CD4-positive, alpha-beta T cell (primary cell): ENCODE data around the gene TLL1. TPM values are rescaled to one million over a fixed set of nuclear protein-coding genes. Genes with fewer than 3 reads are reported as not detected.

ENCODE experiments used
- ATAC-seq: fragments of 200-7000 bp; cut with Tn5 transposase; one replicate; pipeline ENCODE4 v1.10.0; 2022; ENCODE audit warnings: mild to moderate bottlenecking; ENCODE audit not compliant: poor library complexity
- CTCF ChIA-PET: fragments of 350-600 bp; sonication (Branson Sonifier 250); formaldehyde crosslinking; loops from one replicate; lab custom pipeline; 2021; ENCODE audit warnings: antibody characterized with exemption, inconsistent platforms; lab: Charles Lee
- POLR2A ChIA-PET: fragments of 350-600 bp; sonication (Branson Sonifier 250); formaldehyde crosslinking; loops from one replicate; lab custom pipeline; 2021; ENCODE audit warnings: antibody characterized with exemption, inconsistent platforms; lab: Charles Lee
- DNase-seq, 14 experiments: peaks; one replicate each; pipeline ENCODE4 v3.0.0-alpha.2; 2013 to 2020; ENCODE audit warnings: mixed read lengths in 2 of 14
- H3K27ac ChIP-seq, 2 donors: one replicate each; pipeline versions ENCODE4 v1.5.1 to v1.7.0; 2013; ENCODE audit warnings: low read length in 2 of 2, low read depth in 1 of 2, mild to moderate bottlenecking in 1 of 2
- H3K27me3 ChIP-seq, 2 experiments: 1 replicate in 1 of 2; 2 replicates in 1 of 2; pipeline versions ENCODE4 v1.6.1 to v1.7.0; 2013; ENCODE audit warnings: low read length in 2 of 2, control low read depth in 1 of 2, mild to moderate bottlenecking in 1 of 2, moderate library complexity in 1 of 2; ENCODE audit not compliant: insufficient read depth in 2 of 2, control insufficient read depth in 1 of 2
- H3K36me3 ChIP-seq: one replicate; pipeline ENCODE4 v1.6.1; 2013; ENCODE audit warnings: low read length, control low read depth; ENCODE audit not compliant: insufficient read depth
- H3K4me1 ChIP-seq: one replicate; pipeline ENCODE4 v1.6.1; 2013; ENCODE audit warnings: low read length, control low read depth; ENCODE audit not compliant: insufficient read depth
- H3K4me3 ChIP-seq: one replicate; pipeline ENCODE4 v1.5.1; 2013; ENCODE audit warnings: mild to moderate bottlenecking, low read length, moderate library complexity
- H3K9me3 ChIP-seq, 2 experiments: 1 replicate in 1 of 2; 2 replicates in 1 of 2; pipeline versions ENCODE4 v1.6.1 to v1.7.0; 2013; ENCODE audit warnings: low read length in 2 of 2, mild to moderate bottlenecking in 2 of 2, control low read depth in 1 of 2, moderate library complexity in 1 of 2; ENCODE audit not compliant: control insufficient read depth in 1 of 2, insufficient read depth in 1 of 2
- H3K27ac Mint-ChIP-seq: one replicate; pipeline ENCODE4 v1.8.0; 2020; ENCODE audit warnings: mixed read lengths
- H3K27me3 Mint-ChIP-seq: one replicate; pipeline ENCODE4 v1.8.0; 2021; ENCODE audit warnings: mixed read lengths
- H3K36me3 Mint-ChIP-seq: one replicate; pipeline ENCODE4 v1.8.0; 2021; ENCODE audit warnings: low read depth, mixed read lengths
- H3K4me1 Mint-ChIP-seq: one replicate; pipeline ENCODE4 v1.8.0; 2021; ENCODE audit warnings: low read depth, mixed read lengths
- H3K4me3 Mint-ChIP-seq: one replicate; pipeline ENCODE4 v1.8.0; 2020; ENCODE audit warnings: mild to moderate bottlenecking, mixed read lengths
- H3K9me3 Mint-ChIP-seq: one replicate; pipeline ENCODE4 v1.8.0; 2020; ENCODE audit warnings: mixed read lengths
- intact Hi-C, 2 experiments: fragments of 100-400 bp; cut with DNase I in 1 of 2; cut with micrococcal nuclease in 1 of 2; formaldehyde crosslinking; loops; one replicate each; pipeline versions ENCODE4 v1.15.1 to v1.9.0; 2023 to 2025; cut with DNase I, micrococcal nuclease
- total RNA-seq, 174 experiments: library from RNA in 2 of 174; stranded (reverse) in 2 of 174; gene quantifications; one replicate each; pipeline ENCODE4 v1.2.3 and lab custom pipeline; 2021 to 2026
- TF ChIP-seq, protein P1 (sequence below): fragments of 200-600 bp; IDR thresholded peaks from one replicate; pipeline ENCODE4 v1.8.0; 2022; ENCODE audit warnings: antibody characterized with exemption, mild to moderate bottlenecking

TLL1 gene
- total RNA-seq, 2 experiments from 2014 or later: not detected

DNA sequence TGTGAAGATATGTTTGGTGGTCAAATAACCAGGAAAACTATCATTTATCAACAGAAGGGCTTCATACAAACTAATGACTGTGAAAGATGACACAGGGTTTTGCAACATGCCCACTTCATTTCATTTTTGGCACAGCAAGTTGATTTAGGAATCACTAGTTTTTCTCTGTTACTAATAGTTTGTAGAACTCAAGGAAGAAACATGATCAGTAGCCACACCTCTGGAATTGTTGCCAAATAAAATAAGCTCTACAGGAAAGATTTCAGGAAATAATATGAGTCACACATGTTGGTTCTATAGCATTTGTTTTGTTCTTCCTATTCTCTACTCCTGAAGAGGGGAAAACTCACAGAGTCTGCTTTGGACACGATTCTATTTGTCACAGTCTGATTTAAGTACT is 255.4 kb downstream of the TLL1 start:
- no peak overlapping the region for H3K4me3 Mint-ChIP-seq
- DNase-seq (no peak), ATAC-seq (no peak)
- H3K27me3 Mint-ChIP-seq: no peaks in the 10 kb centered on the region
- H3K27me3 ChIP-seq: no peaks in the 10 kb centered on the region
- no peak overlapping the region for H3K27ac ChIP-seq
- H3K27ac Mint-ChIP-seq: no peak overlapping the region
- H3K4me3 ChIP-seq: no peak overlapping the region
- H3K36me3 ChIP-seq: no peaks in the 10 kb centered on the region
- TF ChIP-seq, protein P1, sequence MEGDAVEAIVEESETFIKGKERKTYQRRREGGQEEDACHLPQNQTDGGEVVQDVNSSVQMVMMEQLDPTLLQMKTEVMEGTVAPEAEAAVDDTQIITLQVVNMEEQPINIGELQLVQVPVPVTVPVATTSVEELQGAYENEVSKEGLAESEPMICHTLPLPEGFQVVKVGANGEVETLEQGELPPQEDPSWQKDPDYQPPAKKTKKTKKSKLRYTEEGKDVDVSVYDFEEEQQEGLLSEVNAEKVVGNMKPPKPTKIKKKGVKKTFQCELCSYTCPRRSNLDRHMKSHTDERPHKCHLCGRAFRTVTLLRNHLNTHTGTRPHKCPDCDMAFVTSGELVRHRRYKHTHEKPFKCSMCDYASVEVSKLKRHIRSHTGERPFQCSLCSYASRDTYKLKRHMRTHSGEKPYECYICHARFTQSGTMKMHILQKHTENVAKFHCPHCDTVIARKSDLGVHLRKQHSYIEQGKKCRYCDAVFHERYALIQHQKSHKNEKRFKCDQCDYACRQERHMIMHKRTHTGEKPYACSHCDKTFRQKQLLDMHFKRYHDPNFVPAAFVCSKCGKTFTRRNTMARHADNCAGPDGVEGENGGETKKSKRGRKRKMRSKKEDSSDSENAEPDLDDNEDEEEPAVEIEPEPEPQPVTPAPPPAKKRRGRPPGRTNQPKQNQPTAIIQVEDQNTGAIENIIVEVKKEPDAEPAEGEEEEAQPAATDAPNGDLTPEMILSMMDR: no peak
- H3K9me3 ChIP-seq: no peaks in the 10 kb centered on the region
- H3K4me1 Mint-ChIP-seq: no peaks in the 10 kb centered on the region
- ChIA-PET POLR2A (no interaction called here), CTCF (no interaction called here)
- no peaks in the 10 kb centered on the region for H3K36me3 Mint-ChIP-seq
- intact Hi-C loops: no loop called here
- no peaks in the 10 kb centered on the region for H3K4me1 ChIP-seq
- H3K9me3 Mint-ChIP-seq: peaks cover 5% of the 10 kb centered on the region

DNA sequence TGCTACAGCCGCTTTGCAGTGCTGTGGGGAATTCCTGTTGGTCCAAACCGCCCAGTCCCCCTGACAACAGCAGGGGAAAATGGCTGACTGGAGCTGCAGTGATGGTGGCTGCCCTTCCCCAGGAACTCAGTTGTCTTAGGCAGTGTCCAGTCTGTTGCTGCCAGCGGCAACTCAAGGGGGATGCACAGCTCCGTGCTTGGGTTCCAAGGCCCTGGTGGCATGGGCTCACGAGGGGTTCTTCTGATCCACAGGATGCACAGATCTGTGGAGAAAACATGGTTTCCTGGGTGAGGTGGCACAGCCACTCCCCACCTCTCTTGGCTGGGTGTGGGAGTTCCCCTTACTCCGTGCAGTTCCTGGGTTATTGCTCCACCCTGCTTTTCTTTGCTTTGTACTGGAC is 261.2 kb downstream of the TLL1 start:
- ChIA-PET POLR2A (no interaction called here), CTCF (no interaction called here)
- no peaks in the 10 kb centered on the region for H3K36me3 Mint-ChIP-seq

DNA sequence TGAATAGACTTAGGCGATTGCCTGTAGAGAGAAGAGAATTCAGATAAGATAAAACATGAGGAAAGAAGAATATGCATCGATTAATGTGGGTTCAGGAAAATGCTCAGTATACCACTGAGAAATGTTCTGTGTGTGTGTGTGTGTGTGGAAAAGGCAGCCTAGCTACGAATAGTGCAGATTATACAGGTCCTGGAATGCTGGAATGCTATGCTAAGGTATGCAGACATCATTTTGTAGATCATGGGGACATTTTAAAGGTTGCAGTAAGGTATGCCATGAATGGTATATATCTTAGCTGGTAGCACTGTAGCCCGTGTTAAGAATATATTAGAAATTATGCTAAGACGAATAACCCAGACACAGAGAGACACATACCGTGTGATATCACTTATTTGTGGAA is 267.9 kb downstream of the TLL1 start:
- ChIA-PET POLR2A (no interaction called here), CTCF (no interaction called here)
- H3K9me3 Mint-ChIP-seq: no peaks in the 10 kb centered on the region
- H3K4me1 ChIP-seq: no peaks in the 10 kb centered on the region
- H3K27ac ChIP-seq: no peak overlapping the region
- ATAC-seq: no peak
- no peaks in the 10 kb centered on the region for H3K36me3 ChIP-seq
- H3K27ac Mint-ChIP-seq: no peak overlapping the region
- no peaks in the 10 kb centered on the region for H3K27me3 Mint-ChIP-seq
- H3K27me3 ChIP-seq: no peaks in the 10 kb centered on the region
- no peaks in the 10 kb centered on the region for H3K9me3 ChIP-seq
- no peak for DNase-seq
- no peak overlapping the region for H3K4me3 ChIP-seq
- no peaks in the 10 kb centered on the region for H3K36me3 Mint-ChIP-seq
- no peaks in the 10 kb centered on the region for H3K4me1 Mint-ChIP-seq
- TF ChIP-seq, protein P1: no peak
- intact Hi-C loops: no loop called here
- no peak overlapping the region for H3K4me3 Mint-ChIP-seq

More for the DNA sequence above, 261.2 kb downstream of the TLL1 start:
- H3K27ac Mint-ChIP-seq: no peak overlapping the region
- intact Hi-C loops: no loop called here
- TF ChIP-seq, protein P1: no peak
- H3K27me3 ChIP-seq: no peaks in the 10 kb centered on the region
- no peaks in the 10 kb centered on the region for H3K36me3 ChIP-seq
- peaks cover 0 to 9% of the 10 kb centered on the region in 2 experiments for H3K9me3 ChIP-seq
- H3K27me3 Mint-ChIP-seq: no peaks in the 10 kb centered on the region
- H3K4me1 ChIP-seq: no peaks in the 10 kb centered on the region
- no peak overlapping the region for H3K27ac ChIP-seq
- H3K4me3 Mint-ChIP-seq: no peak overlapping the region
- H3K4me3 ChIP-seq: no peak overlapping the region
- ATAC-seq (no peak), DNase-seq (no peak)
- H3K9me3 Mint-ChIP-seq: peaks cover 5% of the 10 kb centered on the region
- no peaks in the 10 kb centered on the region for H3K4me1 Mint-ChIP-seq
